Right atrium auricular region (tissue), 2 donors: ENCODE data around the gene PPP1R14D. TPM values are rescaled to one million over a fixed set of nuclear protein-coding genes. Genes with fewer than 3 reads are reported as not detected.

Experiments used
- DNase-seq: peaks from one replicate; pipeline ENCODE4 v3.0.0-alpha.2; 2019; ENCODE audit warnings: low spot score
- H3K27ac ChIP-seq, 2 donors: fragments of 200-600 bp; sonication (generic); 1 replicate in 1 of 2; 2 replicates in 1 of 2; pipeline ENCODE4 v1.5.1; 2016 to 2019
- H3K27me3 ChIP-seq, 2 donors: fragments of 200-600 bp; sonication (generic); one replicate each; pipeline versions ENCODE4 v1.5.1 to v1.6.0; 2017 to 2019
- H3K36me3 ChIP-seq: fragments of 200-600 bp; sonication (generic); one replicate; pipeline ENCODE4 v1.5.1; 2016
- H3K4me1 ChIP-seq, 2 donors: fragments of 200-600 bp; sonication (generic); one replicate each; pipeline versions ENCODE4 v1.5.1 to v1.6.0; 2017 to 2019
- H3K4me3 ChIP-seq, 2 donors: fragments of 200-600 bp; sonication (generic); 1 replicate in 1 of 2; 2 replicates in 1 of 2; pipeline ENCODE4 v1.5.1; 2017 to 2019; ENCODE audit warnings: mild to moderate bottlenecking in 1 of 2, moderate library complexity in 1 of 2
- H3K9me3 ChIP-seq, 2 donors: fragments of 200-600 bp; sonication (generic); one replicate each; pipeline ENCODE4 v1.5.1; 2019
- CTCF ChIP-seq, 2 donors: fragments of 200-600 bp; sonication (generic); IDR thresholded peaks; one replicate each; pipeline ENCODE4 v1.5.1; 2019; ENCODE audit warnings: antibody characterized with exemption in 2 of 2
- total RNA-seq, 2 donors: library from RNA; depleted of rRNA; stranded (reverse); fragments of >200 nt; gene quantifications; one replicate each; pipeline ENCODE4 v1.1.0, GENCODE V29; 2016

The PPP1R14D gene
- total RNA-seq, 2 donors from 2014 or later, result not detected

DNA sequence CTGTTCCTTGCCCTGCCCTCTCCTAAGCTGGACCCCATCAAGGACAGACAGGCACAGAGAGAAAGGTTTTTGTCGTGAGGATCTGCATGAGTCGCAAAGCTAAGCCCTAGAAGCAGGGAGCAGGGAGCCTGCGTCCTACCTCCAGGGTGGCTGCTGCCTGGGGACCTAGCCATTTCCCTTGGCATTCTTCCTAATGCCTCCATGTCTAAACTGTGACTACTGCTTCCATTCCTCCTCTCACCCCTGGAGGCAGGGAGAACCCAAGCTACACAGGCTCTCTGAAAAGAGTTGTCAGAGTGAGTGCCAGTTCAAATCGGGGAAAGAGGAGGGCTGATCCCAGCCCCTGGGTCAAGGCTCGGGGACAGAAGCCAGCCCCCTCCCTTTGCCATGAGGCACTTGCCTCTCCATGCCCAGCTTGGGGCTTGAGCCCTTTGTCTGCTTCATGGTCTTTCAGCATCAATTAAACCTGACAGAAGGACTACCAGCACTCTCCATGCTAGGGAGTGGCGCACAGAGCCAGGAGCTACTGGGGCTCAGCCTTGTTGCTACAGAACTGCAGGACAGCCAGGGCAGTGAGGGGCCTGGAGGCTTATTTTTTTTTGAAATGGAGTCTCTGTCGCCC, 62.2 kb downstream of the PPP1R14D start:
- Histone ChIP-seq H3K27me3 (no peaks in the 10 kb centered on the region), H3K4me1 (peaks cover 0 to 45% of the 10 kb centered on the region in 2 donors), H3K27ac (no peak overlapping the region), H3K36me3 (no peaks in the 10 kb centered on the region), H3K4me3 (no peak overlapping the region), H3K9me3 (no peaks in the 10 kb centered on the region)
- no peak for TF ChIP-seq CTCF (IDR thresholded peaks at IDR 0.05)
- no peak for DNase-seq

Other genes starting within 250 kb of the PPP1R14D start
- gene KNL1, start 234.5 kb downstream of the PPP1R14D start, total RNA-seq, result 1 to 10 TPM in 1 of 2 donors, under 1 TPM in 1; 0.51 to 4.6 TPM
- under 1 TPM in 1 of 2 donors, not detected in 1; 0.30 TPM for gene RAD51, start 133.5 kb downstream of the PPP1R14D start, total RNA-seq
- gene RMDN3, start 73.5 kb downstream of the PPP1R14D start, total RNA-seq, result 10 to 100 TPM; 12.4 to 14.4 TPM
- gene GCHFR, start 64.6 kb downstream of the PPP1R14D start, total RNA-seq, result 10 to 100 TPM in 1 of 2 donors, 1 to 10 TPM in 1; 9.7 to 33.8 TPM
- under 1 TPM in 1 of 2 donors, not detected in 1; 0.83 TPM for gene C15orf62, start 58.7 kb downstream of the PPP1R14D start, total RNA-seq
- 10 to 100 TPM; 10.1 to 14.8 TPM for gene ZFYVE19, start 21.6 kb downstream of the PPP1R14D start, total RNA-seq
- gene DNAJC17, start 21.2 kb downstream of the PPP1R14D start, total RNA-seq, result 10 to 100 TPM; 11.6 to 15.7 TPM
- 10 to 100 TPM in 1 of 2 donors, 1 to 10 TPM in 1; 6.5 to 13.0 TPM for gene SPINT1, start 15.3 kb upstream of the PPP1R14D start, total RNA-seq
- gene RHOV, start 45.5 kb upstream of the PPP1R14D start, total RNA-seq, result not detected
- 10 to 100 TPM; 18.1 to 26.1 TPM for gene VPS18, start 65.7 kb upstream of the PPP1R14D start, total RNA-seq
- 1 to 10 TPM; 7.5 to 9.8 TPM for gene DLL4, start 100.6 kb upstream of the PPP1R14D start, total RNA-seq
- gene CHAC1, start 124.8 kb upstream of the PPP1R14D start, total RNA-seq, result 10 to 100 TPM; 11.9 to 36.1 TPM